ENCODE data around the gene GALNT10.

GALNT10 gene

DNA sequence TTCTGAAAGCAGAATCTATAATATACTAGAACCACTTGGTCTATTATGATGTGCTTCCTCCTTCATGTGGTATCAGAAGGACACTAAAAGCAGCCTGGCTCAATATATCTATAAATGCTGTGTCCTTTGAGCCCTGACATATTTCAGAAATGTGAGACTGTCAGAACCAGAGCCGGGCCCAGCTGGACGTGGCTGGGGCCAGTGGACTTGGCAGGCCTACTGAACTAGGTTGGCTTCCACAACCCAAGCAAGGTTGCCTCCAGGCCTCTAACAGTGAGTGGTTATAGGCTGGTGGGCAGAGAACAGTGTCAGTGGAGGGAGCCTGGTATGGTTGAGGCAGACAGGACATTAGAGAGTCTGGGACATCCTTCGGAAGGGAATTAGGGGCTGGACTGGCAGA is 78.9 kb downstream of the GALNT10 start:
- no peak for DNase-seq

- no peak for DNase-seq
These were observed 80.9 kb downstream of the GALNT10 start for GRCh38 chr5:154271466-154271865.

GRCh38 chr5:154271936-154272514 is 81.5 kb downstream of the GALNT10 start:
- DNase-seq: no peak

- no peak for DNase-seq
These were observed 82.6 kb downstream of the GALNT10 start for GRCh38 chr5:154273028-154273617.

DNA sequence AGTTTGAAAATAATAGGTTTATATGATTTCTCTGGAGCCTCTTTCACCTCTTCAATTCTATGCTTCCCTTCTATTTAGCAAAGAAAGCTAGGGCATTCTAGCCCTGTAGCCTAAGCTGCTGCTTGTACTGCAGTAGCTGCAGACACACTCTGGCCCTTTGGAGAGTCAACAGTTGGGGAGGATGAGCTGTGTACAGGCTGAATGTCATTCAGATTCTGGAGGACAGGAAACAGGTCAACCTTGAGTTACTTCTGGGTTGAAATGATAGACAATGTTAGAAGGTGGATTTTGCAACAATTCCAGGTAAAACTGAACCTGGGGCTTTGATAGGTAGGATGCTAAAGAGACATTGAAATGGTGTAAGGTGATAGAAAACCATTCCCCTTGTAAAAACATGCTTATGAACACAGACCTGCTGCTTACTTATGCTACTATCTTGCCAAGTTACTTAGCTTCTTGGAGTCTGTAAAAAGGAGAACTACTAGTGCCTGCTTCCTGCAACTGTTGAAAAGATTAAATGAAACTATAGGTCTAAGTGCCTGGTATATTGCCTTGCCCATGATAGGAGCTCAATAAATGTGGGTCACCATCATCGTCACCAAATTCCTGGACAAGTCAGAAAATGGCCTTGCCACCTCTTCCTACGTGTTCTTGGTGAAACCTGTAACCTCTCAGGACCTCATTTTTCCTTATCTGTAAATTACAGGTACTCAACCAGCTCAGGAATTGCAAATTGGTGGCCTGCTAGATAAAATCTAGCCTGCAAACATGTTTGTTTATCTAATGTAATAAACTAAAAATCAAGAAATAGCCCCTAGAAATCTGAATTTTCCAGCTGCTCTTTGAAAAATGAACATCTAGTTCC is 83.7 kb downstream of the GALNT10 start:
- no peak for DNase-seq

GRCh38 chr5:154274828-154275185 is 84.3 kb downstream of the GALNT10 start:
- DNase-seq: no peak

GRCh38 chr5:154275566-154275965 is 85.0 kb downstream of the GALNT10 start:
- DNase-seq: no peak

DNA sequence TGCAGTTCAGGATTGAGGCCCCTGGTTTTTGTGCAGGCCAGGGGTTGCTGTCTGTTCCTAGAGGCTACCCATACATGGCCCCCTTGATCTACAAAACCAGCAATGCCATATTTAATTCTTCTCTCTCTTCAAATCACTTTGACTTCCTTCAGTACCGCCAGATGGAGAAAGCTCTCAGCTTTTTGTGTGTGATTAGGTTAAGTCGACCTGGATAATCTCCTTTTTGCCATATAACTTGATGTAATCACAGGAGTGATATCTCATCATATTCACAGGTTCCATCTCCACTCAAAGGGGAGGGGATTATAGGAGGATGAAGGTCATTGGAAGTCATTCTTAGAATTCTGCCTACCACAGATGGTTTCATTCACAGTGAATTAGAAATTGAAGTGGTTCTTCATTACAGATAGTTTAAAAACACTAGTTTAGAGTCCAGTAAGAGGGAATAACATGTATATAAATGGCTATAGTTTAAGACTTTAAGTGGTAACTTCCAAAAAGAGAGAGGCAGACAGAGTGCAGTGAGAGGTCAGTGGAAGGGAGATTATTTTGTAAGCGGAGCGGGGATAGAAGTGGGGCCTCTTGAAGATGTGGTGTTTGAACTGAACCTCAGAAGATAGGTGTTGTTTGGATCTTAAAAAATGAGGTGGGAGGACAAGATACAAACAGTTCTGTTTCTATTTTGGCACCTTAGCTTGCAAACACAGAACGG is 85.9 kb downstream of the GALNT10 start:
- no peak for DNase-seq

DNA sequence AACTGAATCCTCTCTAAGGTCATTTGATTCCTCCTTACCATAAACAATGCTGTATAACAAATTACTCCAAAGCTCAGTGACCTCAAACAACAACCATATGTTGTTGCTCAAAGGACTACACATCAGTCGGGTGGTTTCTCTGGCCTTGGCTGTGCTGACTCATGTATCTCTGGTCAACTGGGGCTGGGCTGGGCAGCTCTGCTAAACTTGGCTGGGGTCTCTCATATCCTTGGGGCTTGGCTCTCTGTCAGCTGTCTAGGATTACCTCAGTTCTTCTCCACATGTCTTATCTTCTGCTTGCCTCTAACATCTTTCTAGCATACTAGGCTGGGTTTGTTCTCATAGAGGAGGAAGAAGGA is 86.4 kb downstream of the GALNT10 start:
- no peak for DNase-seq

- no peak for DNase-seq
These were observed 87.0 kb downstream of the GALNT10 start for GRCh38 chr5:154277499-154277898.

DNA sequence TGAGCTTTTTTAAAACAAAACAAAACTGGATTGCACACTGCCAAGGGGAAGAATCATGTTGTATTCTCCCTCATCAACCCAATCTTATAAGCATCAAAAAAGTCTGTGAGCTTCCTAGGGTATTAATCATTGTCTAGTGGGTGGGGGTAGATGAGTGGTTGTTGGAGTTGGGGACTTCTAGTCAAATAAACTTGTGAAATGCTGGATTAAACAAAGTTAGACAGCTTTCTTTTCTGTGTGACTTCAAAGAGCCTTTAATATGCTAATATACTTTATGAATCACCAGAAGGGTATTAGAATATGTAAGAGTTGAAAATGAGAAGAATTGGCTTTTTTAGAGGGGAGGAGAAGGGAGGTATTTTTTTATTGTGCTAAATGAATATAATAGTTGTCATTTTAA is 87.7 kb downstream of the GALNT10 start:
- no peak for DNase-seq

DNA sequence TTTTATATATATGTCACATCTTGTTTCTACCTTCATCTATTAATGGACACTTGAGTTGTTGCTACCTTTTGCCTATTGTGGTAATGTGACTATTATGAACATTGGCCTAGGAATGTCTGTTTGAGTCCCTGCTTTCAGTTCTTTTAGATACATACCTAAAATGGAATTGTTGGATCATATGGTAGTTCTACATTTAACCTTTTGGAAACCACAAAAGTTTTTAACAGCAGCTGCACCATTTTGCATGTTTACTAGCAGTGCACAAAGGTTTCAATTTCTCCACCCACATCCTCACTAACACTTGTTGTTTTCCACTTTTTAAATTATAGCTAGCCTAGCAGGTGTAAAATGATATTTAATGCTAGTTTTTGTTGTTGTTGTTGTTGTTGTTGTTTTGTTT is 88.4 kb downstream of the GALNT10 start:
- DNase-seq: no peak

DNA sequence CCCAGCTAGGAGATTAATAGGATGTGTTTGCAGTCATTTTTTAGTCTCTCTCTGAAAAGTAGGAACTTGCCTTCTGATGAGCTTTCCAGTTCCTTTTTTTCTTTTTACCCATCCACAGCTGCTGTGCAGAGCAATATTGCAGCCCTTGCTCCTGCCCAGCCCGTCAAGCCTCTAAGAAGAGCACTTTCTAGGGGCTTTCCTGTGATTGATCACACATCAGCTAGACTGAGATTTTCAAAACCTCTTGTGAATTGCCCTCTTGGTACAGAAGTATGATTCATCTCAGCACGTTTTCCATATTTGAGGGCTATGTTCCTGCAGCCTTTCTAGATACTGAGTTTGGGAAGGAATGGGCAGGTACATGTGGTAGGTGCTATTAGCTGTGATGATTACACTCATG is 93.9 kb downstream of the GALNT10 start:
- DNase-seq: no peak

DNA sequence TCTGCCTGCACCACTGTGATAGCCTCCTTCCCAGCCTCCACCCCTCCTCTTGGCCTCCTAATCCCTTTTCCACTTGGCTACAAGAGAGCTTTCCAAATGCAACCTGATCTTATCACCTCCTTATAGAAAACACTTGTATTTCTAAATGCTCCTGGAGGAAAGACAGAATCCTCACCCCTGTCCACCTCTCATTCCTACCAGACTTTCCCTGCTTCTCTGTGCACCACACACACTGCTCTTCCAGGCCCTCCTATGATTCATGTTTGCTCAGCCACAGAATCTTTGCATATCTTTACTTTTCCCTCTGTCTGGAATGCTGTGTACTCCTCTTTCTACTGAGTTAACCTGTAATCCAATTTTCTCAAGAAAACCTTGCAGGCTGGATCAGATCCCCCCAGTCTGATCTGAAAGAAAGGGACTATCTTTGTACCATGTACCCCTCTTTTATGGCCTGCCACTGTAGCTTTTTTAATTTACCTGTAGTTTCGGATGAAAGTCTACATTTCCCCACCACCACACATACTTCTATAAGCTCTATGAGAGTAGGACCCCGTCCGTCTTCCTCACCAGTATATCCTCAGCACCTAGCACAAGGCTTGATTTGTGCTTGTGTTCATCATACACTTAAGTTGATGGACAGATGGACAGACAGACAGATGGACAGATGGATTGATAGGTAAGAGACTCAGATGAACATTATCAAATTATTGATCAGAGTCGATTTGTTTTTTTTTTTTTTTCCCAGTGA is 95.3 kb downstream of the GALNT10 start:
- no peak for DNase-seq

GRCh38 chr5:154286557-154286956 is 96.0 kb downstream of the GALNT10 start:
- DNase-seq: no peak

GRCh38 chr5:154287136-154287535 is 96.6 kb downstream of the GALNT10 start:
- DNase-seq: no peak

DNA sequence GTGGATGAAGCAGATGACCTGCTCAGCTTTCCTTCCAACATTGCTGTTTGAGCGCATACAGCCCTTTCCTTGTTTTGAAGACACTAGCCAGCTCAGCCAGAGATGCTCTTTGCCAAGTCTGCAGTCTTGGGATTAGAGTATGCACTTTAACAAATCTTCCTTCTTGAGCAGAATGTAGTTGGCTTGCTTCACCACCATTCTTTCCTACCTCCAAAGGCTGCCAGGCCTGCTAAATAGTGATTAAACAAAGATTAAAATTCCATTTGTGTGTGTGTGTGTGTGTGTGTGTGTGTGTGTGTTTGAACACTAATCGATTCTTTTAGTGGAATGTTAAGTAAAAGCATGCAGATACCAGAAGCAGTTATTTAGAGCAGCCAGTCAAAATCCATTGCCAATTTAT is 97.6 kb downstream of the GALNT10 start:
- DNase-seq: no peak

DNA sequence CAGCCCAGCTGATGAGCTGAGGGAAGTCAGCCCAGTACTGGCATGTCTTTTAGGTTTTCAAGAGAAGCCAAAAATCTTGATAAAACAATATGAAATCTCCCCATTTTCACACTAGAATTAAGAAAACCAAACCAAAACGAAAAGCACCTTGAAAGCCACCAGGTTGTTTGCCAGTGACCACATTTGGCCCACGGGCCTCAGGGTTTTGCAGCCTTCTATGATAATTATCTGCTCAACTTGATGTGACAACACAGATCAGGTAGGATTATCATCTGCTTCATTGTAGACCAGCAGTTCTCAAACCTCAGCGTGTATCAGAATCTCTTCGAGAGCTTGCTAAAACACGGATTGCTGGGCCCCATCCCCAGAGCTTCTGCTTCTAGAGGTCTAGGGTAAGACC is 101.4 kb downstream of the GALNT10 start:
- DNase-seq: no peak

GRCh38 chr5:154293219-154293618 is 102.7 kb downstream of the GALNT10 start:
- DNase-seq: no peak

DNA sequence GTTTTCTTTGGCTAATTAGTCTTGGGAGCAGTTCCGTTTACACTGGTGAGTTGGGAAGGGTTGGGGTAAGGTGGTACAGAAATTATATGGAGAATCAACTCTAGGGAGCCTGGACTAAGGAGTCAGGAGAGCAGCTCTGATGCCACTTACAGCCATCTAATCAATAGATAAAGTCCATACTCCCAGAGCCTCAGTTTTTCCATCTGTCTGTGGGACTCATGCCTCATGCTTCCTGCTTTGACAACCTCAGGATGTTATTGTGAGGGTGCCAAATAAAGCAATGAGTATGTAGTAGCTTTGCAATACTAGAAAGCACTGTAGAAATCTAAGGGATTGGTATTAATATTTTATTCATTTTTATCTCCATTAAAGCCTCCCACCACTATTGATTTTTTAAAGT is 105.0 kb downstream of the GALNT10 start:
- no peak for DNase-seq

DNA sequence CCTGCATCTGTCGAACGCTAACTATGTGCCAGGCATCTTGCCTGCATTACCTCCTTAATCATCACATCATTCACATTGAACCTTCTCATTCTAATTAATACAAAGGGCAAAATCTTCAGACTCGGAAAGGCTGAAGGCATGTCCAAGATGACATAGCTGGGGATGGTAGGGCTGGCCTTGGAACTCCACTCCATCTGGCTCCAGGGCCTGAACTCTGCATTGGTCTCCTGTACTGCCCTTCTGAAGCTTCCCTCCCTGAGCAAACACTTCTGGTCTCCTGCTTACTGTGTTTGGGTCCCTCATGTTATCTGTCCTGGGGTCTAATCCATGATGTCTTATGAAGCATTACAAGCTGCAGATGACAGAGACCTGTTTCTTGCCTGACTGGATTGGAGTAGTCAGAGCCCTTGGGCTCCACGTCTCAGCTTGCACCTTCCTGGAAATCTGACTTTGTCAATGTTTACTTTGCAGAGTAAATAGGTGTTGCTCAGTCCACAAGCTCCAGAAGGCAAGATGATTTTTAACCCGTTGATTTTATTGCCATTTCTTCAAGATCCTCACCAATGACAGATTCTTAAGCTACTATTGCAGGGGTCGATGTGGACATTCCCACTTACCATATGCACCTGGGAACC is 106.1 kb downstream of the GALNT10 start:
- no peak for DNase-seq

DNA sequence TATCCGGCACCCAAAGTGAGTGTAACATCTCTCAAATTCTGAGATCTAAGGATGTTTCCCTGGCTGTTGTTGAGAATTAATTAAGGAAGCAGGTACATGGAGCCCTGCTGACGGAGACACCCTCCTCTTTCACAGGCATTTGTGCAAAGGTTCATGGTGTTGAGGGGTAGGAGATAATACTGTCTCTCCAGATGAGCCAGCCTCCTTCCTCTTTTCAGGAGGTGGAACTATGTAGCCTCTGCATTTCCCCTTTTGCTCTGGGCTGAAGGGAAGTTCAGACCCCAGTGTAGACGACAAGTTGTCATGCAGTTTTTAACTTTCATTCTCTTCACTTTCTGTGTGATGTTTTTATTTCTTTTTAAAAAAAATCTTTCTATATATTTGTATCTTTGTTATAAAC is 107.5 kb downstream of the GALNT10 start:
- DNase-seq: no peak

Measured in NCI-H1092 treated with DMSO at 0.1 percent for 48 hours (cell line).